PC-3 (cell line): ENCODE data around the gene PTPRN. TPM values are rescaled to one million over a fixed set of nuclear protein-coding genes. Genes with fewer than 3 reads are reported as not detected.

ENCODE experiments used
- ATAC-seq: fragments of 200-7000 bp; cut with Tn5 transposase; 2 replicates; pipeline ENCODE4 v1.9.1; 2020; ENCODE audit warnings: mild to moderate bottlenecking, moderate library complexity
- BruUV-seq: library from RNA; stranded (reverse); fragments of 400-500 nt; replicated peaks from 2 replicates; lab custom pipeline; 2021; lab: Mats Ljungman, UMichigan
- CTCF ChIA-PET: fragments of 300-600 bp; sonication (Branson Sonifier 250); formaldehyde crosslinking; loops from one replicate; lab custom pipeline; 2022; ENCODE audit warnings: antibody characterized with exemption; lab: Charles Lee
- POLR2A ChIA-PET: fragments of 300-600 bp; sonication (Branson Sonifier 250); formaldehyde crosslinking; loops from one replicate; lab custom pipeline; 2022; ENCODE audit warnings: antibody characterized with exemption; ENCODE audit not compliant: unreplicated experiment; lab: Charles Lee
- DNase-seq: peaks from one replicate; pipeline ENCODE4 v3.0.0-alpha.2; 2015
- H2AFZ ChIP-seq: fragments of 300-600 bp; sonication (generic); 2 replicates; pipeline ENCODE4 v1.6.0; 2016; ENCODE audit warnings: antibody characterized with exemption, low read length
- H3F3A ChIP-seq: fragments of 300-600 bp; sonication (generic); one replicate; pipeline ENCODE4 v1.6.0; 2017; ENCODE audit warnings: antibody characterized with exemption, low read length, control low read depth, mild to moderate bottlenecking; ENCODE audit not compliant: unreplicated experiment
- H3K27ac ChIP-seq: fragments of 300-600 bp; sonication (generic); 2 replicates; pipeline ENCODE4 v1.5.1; 2016; ENCODE audit warnings: mild to moderate bottlenecking, low read length
- H3K27me3 ChIP-seq: fragments of 300-600 bp; sonication (generic); 2 replicates; pipeline ENCODE4 v1.6.1; 2016; ENCODE audit warnings: low read length, mixed read lengths
- H3K36me3 ChIP-seq: fragments of 300-600 bp; sonication (generic); 2 replicates; pipeline ENCODE4 v1.6.1; 2016; ENCODE audit warnings: low read depth, mixed run types, low read length, mixed read lengths
- H3K4me1 ChIP-seq: fragments of 300-600 bp; sonication (generic); 2 replicates; pipeline ENCODE4 v1.5.1; 2016; ENCODE audit warnings: low read length; ENCODE audit not compliant: insufficient read depth
- H3K4me2 ChIP-seq: fragments of 300-600 bp; sonication (generic); 2 replicates; pipeline ENCODE4 v1.6.0; 2016; ENCODE audit warnings: low read length
- H3K4me3 ChIP-seq: fragments of 300-600 bp; sonication (generic); 2 replicates; pipeline ENCODE4 v1.5.1; 2016; ENCODE audit warnings: mild to moderate bottlenecking, low read length, mixed read lengths
- H3K79me2 ChIP-seq: fragments of 300-600 bp; sonication (generic); 2 replicates; pipeline ENCODE4 v1.6.1; 2017; ENCODE audit warnings: low read length, mixed read lengths
- H3K9ac ChIP-seq: fragments of 300-600 bp; sonication (generic); 2 replicates; pipeline ENCODE4 v1.6.0; 2016; ENCODE audit warnings: mild to moderate bottlenecking, low read length
- H3K9me2 ChIP-seq: fragments of 300-600 bp; sonication (generic); replicated peaks from 2 replicates; pipeline ENCODE4 v1.6.1; 2016; ENCODE audit warnings: mixed run types, low read length, mixed read lengths
- H3K9me3 ChIP-seq: fragments of 300-600 bp; sonication (generic); 2 replicates; pipeline ENCODE4 v1.6.1; 2016; ENCODE audit warnings: low read length, mixed read lengths
- H4K20me1 ChIP-seq: fragments of 300-600 bp; sonication (generic); 2 replicates; pipeline ENCODE4 v1.6.1; 2016; ENCODE audit warnings: low read length, mixed read lengths
- CTCF ChIP-seq: fragments of 300-600 bp; sonication (generic); conservative IDR thresholded peaks from 2 replicates; pipeline ENCODE4 v1.5.1; 2017; ENCODE audit warnings: antibody characterized with exemption, low read depth, mild to moderate bottlenecking, low read length
- EZH2 ChIP-seq: fragments of 300-600 bp; sonication (generic); IDR thresholded peaks from one replicate; pipeline ENCODE4 v1.6.1; 2017; ENCODE audit warnings: antibody characterized with exemption, mild to moderate bottlenecking, low read length; ENCODE audit not compliant: unreplicated experiment
- EZH2phosphoT487 ChIP-seq: fragments of 300-600 bp; sonication (generic); IDR thresholded peaks from 2 replicates; pipeline ENCODE4 v1.6.1; 2018; ENCODE audit warnings: mild to moderate bottlenecking, antibody characterized with exemption, low read length, borderline replicate concordance
- intact Hi-C: fragments of 100-400 bp; cut with micrococcal nuclease; formaldehyde crosslinking; loops from 2 replicates; pipeline ENCODE4 v1.9.0; 2023
- total RNA-seq: library from RNA; depleted of rRNA; stranded (reverse); fragments of >200 nt; gene quantifications from 2 replicates; pipeline ENCODE4 v1.2.3, GENCODE V29; 2014

Gene PTPRN
- total RNA-seq, 1 experiment from 2014 or later: 0.07 TPM

- Histone ChIP-seq H3K36me3 (no peaks in the 10 kb centered on the region), H3K27me3 (0 out of 2 replicates have a peak, but pooled peaks cover 7% of the 10 kb centered on the region), H3K4me1 (peaks cover 15% of the 10 kb centered on the region), H3K9me3 (no peaks in the 10 kb centered on the region), H3K79me2 (no peaks in the 10 kb centered on the region), H3K4me3 (no peak overlapping the region), H3K27ac (no peak overlapping the region), H4K20me1 (no peaks in the 10 kb centered on the region), H3K9me2 (no peaks in the 10 kb centered on the region), H3K4me2 (no peak overlapping the region), H2AFZ (no peak overlapping the region), H3K9ac (no peak overlapping the region), H3F3A (no peaks in the 10 kb centered on the region)
- DNase-seq (no peak), ATAC-seq (no peak)
- CTCF ChIA-PET: interaction anchor here (2.8 kb wide), 1 partner anchor 18 kb away, joined by 39 read pairs; the partner anchor contains the start of gene DNAJB2
- BruUV-seq: no TSS peak
- no peak for TF ChIP-seq CTCF
- TF ChIP-seq EZH2: no peak
- no peak for TF ChIP-seq EZH2phosphoT487
- POLR2A ChIA-PET: no interaction called here
- intact Hi-C loops: loop anchor here (5.0 kb wide), 1 partner anchor 119 kb away; the partner anchor contains the start of genes CNPPD1 and RETREG2
Measured at GRCh38 chr2:219296142-219296541, 13.1 kb downstream of the PTPRN start.

- Histone ChIP-seq H3K9me2 (no peaks in the 10 kb centered on the region), H3K4me1 (peaks cover 20% of the 10 kb centered on the region), H3K4me3 (peak overlapping the region; percentile 72), H4K20me1 (no peaks in the 10 kb centered on the region), H2AFZ (peak overlapping the region; percentile 96), H3K36me3 (no peaks in the 10 kb centered on the region), H3K9ac (peak overlapping the region; percentile 75), H3F3A (no peaks in the 10 kb centered on the region), H3K79me2 (no peaks in the 10 kb centered on the region), H3K27me3 (no peaks in the 10 kb centered on the region), H3K27ac (no peak overlapping the region), H3K4me2 (peak overlapping the region; percentile 91), H3K9me3 (no peaks in the 10 kb centered on the region)
- ChIA-PET POLR2A (interaction anchor here (0.8 to 1.2 kb wide), 3 partner anchors 16 to 65 kb away, joined by 3 to 5 read pairs (median 3); partner anchors contain the start of genes ANKZF1, ATG9A, DNAJB2 and TUBA4B), CTCF (interaction anchor here (0.5 to 2.8 kb wide), 15 partner anchors 15 to 528 kb away, joined by 3 to 39 read pairs (median 6); partner anchors contain the start of genes DNAJB2, DNPEP, GLB1L and STK16)
- no peak for TF ChIP-seq EZH2phosphoT487
- TF ChIP-seq CTCF: peak; percentile 95
- intact Hi-C loops: loop anchor here (1.0 to 5.0 kb wide), 5 partner anchors 15 to 134 kb away; partner anchors contain the start of genes ABCB6, CNPPD1, DNAJB2 and NHEJ1
- no TSS peak for BruUV-seq
- DNase-seq (peak; percentile 93), ATAC-seq (peak; percentile 81)
Measured at GRCh38 chr2:219294356-219295351, 14.5 kb downstream of the PTPRN start.
